ENCODE measurements around the gene MMRN2.
"Not testable (repeated sequence)": the region's sequence is repeated elsewhere in the genome, so short reads cannot be mapped to it uniquely, and the experiment has no call there.

The MMRN2 gene

DNA sequence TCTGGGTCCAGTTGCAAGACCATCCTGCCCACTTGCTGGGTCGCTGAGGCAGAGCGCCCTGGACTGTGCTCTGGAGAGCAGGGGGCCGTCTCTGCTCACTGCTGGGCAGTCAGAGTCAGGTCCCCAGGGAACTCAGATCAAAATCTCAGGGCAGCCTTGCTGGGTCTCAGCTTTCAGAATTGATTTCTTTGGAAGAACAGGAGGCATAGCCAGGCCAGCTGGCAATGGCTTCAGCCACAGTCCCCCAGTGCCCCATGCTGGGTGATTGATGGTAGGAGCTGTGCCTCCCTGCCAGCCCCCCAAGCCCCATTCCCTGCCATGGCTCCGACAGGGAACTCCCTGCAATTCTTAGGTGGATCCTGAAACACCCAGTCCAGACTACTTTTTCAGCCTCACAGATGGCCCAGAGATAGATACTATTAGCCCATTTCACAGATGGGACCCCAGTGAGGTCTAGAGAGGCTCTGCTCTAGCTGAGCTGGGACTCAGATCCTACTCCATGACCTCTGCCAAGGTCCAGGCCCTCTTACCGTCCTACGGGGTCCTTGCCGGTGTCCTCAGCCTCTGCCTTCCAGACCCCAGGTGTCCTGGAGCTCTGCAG lies 467 bp downstream of the MMRN2 start:
- no peak for DNase-seq (ENCODE audit: low read depth, low spot score)

DNA sequence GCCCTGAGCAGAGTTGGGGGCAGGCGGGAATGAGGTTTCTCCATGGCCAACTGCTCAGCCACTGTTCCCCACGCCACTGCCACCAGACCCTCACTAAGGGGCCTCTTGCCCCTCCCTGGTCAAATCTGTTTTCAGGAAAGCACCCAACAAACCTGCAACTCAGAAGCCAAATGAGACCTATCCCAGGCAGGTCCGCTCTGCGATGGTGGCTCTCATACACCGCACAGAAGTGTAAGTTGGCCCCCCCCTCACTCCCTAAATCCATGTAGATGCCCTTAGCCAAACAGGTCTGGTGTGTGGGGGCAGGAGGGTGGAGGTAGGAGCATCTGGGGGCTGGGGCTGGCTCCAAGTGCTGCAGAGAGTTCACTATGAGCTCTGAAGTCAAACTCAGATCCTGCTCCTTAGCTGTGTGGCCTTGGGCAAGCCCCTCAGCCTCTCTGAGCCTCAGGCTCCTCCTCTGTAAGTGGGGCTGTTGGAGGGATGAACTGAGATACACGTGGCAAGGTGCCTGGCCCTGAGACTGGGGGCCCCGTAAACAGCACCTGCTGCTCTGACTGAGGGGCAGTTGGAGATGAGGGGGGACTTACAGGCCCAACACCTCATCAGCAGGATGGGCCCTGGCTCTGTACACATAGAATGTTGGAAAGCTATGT lies 1.1 kb downstream of the MMRN2 start:
- no peak for DNase-seq (ENCODE audit: low read depth, low spot score)

DNA sequence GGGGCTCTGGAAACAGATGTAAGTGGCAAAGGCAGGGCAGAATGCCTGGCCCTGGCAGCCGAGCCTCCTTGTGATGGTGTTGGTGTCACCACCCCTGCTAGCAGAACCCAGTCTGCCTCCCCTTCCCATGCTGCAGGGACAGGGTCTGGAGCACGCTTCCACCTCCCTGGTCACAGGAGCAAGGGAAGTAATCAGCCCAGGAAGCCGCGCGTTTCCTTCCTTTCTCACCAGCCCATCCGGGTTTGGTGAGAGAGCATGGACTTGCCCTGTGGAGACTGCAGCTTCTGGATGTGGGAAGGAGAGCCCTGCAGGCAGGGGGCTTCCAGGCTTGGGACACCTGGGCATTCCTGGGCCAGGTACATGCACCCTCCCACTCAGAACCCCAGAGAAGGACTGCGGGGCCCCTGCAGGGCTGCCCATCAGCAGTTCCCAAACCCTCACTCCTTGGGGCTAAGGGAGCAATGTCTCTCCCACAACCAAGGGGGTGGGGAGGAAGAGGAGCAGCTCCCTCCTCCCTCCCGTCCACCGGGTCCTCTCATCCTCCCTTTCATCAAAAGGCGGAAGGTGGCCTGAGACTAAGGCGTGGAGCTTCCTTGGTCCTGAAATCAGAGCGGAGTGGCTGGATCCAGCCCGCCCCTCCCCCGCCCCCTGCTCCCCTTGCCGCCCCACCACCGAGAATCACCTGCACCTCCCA lies 1.8 kb downstream of the MMRN2 start:
- no peak for DNase-seq (ENCODE audit: low read depth, low spot score)

DNA sequence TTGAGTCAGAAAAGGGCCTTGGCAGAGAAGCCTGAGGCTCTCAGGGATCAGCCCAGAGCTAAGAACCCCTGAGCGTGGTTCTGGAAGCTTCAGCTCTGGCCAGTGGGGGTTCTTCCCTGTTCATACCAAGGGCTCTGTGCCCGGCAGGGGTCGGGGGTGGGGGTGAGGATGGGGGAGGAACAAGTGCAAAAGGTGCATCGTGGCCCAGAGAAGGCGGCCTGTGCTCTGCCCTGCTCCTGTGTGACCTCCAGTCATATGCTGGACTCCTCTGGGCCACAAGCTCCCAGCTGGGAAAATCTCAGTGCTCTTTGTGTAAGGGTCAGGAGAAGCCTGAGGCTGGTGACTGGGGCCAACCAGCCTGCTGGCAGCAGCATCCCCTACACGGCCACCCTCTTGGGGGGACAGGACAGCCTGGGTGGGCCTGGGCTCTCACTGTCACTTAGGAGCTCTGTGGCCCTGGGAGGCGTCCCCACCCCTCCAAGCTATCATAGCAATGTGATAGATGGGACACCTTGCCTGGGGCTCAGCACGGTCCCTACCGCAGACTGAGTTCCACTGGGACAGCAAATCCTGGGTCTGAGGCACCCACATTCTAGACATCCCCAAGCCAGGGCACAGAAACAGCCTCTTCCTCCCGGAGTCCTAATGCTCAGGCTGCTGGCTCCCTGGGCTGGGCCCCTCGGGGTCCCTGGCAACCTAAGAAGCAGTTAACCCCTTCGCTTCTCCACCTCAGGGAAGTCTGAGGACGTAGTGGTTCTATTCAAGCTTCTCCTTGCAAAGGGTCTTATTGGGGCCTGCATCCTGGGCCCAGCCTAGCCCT lies 2.5 kb downstream of the MMRN2 start:
- DNase-seq (ENCODE audit: low read depth, low spot score), result no peak

DNA sequence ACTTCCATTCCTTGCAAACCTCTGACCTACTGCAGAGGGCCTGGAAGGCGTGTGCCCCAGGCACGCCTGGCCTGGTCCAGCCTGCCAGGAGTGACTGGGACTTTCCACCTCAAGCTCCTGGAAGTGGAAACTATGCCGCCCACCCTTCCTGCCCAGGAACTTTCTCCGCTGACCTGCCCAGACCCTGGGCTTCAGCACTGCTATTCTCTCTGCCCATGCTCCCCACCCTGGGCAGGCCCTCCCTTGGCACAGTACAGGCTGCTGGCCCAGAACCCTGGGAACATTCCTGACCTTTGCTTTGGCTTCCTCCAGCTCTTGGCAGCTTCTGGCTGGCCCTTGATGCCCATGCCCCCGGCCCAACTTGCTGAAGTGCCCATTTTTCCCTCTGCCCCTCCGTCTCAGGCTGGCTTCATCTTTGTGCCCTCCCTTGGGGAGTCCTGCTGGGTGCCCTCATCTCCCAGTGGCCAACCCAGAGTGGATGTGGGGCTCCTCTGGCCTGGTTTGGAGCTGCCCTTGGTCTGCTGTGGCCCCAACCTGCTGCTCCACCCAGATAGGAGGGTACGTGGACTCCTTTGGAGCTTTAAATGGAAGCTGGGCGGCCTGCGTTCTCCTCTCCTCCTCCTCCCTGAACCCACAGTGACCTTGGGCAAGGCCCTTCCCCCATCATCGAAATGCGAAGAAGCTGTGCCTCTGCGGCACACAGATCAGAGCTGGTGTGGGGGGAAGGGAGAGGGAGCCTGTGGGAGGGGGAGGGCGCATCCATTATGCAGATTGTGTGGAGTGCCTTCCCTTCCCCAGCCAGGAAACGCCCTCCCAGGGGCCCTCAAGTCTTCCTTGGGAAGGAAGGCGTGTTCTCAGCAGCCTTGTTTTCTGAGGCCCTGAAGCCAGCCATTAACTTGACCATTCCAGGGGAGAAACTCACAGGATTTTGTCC lies 3.4 kb downstream of the MMRN2 start:
- DNase-seq (ENCODE audit: low read depth, low spot score), result no peak

DNA sequence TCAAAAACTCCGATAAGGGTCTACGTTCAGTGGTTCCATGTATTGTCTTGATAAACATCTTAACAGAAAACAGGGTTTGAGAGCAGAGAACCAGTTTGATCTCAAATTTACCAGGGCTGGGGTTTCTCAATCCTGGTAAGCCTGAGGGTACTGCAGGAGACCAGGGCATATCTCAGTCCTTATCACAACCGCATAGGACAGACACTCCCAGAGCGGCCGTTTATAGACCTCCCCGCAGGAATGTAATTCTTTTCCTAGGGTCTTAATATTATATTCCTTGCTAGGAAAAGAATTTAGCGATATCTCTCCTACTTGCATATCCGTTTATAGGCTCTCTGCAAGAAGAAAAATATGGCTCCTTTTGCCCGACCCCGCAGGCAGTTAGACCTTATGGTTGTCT lies 4.7 kb downstream of the MMRN2 start:
- not testable (repeated sequence) for DNase-seq (ENCODE audit: low read depth, low spot score)

DNA sequence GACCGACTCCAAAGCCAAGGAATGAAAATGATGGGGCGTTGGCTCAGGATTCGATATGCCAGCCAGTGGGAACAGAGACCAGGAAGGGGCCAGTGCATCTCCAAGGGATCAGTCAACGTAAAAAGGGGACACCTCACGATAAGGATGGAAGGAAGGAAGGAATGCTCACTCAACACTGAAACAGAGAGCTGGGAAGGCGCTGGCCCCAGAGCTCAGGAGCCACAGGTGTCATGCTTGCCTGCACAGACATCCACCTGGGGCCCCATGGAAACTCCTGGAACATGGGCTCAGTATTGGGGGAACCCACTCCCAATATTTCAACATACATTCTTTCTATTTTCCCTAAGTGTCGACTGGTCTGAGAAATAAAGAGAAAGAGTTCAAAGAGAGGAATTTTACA lies 5.3 kb downstream of the MMRN2 start:
- no peak for DNase-seq (ENCODE audit: low read depth, low spot score)

DNA sequence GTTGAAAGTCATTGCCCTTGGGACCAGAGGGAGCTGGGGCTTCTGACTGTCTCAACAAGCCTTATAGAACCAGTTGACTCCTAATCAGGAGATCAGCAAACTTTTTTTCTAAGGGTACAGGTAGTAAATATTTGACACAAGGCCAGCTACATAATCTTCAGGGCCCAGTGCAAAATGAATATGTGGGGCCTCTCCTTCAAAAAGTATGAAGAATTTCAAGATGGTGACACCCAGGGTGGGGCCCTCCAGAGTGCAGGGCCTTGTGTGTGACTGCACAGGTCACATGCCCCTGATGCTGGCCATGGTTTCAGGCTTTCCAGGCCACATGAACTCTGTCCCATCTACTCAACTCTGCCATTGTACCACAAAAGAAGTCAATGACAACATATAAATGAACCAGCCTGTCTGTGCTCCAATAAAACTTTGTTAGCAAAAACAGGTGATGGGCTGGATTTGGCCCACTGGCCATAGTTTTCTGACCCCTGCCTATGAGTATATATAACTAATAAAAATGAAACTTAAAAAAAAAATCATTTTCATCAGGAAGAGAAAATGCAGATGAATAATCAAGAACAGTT lies 6.1 kb downstream of the MMRN2 start:
- no peak for DNase-seq (ENCODE audit: low read depth, low spot score)

DNA sequence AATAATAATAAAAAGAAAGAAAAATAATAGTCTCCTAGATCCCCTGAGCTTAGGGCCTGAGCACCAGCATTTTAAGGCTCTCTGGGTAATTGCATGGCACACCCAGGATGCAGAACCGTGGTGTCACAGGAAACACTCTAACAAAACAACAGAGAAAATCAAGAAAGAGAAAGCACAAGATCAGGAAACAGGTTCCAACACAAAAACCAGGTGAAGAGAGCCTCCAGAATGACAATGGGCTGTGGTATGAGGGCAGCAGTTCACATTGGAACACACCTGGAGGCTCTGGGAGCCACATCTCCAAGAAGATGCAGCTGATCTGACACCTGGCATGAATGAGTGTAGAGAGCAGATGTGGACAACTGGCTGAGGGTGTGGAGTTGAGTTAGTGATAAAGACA lies 7.1 kb downstream of the MMRN2 start:
- DNase-seq (ENCODE audit: low read depth, low spot score), result no peak

DNA sequence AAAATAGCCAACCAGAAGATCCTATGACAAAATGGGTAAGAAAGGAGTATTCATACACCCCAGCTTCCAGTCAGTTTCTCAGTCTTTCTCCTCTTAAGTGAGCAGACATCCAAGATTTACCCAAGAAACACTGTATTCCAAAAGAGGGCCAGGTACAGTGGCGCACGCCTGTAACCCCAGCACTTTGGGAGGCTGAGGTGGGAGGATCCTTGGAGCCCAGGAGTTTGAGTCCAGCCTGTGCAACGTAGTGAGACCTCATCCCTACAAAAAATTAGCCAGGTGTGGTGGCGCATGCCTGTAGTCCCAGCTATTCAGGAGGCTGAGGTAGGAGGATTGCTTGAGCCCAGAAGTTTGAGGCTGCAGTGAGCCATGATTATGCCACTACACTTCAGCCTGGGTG lies 9.6 kb downstream of the MMRN2 start:
- not testable (repeated sequence) for DNase-seq (ENCODE audit: low read depth, low spot score)

DNA sequence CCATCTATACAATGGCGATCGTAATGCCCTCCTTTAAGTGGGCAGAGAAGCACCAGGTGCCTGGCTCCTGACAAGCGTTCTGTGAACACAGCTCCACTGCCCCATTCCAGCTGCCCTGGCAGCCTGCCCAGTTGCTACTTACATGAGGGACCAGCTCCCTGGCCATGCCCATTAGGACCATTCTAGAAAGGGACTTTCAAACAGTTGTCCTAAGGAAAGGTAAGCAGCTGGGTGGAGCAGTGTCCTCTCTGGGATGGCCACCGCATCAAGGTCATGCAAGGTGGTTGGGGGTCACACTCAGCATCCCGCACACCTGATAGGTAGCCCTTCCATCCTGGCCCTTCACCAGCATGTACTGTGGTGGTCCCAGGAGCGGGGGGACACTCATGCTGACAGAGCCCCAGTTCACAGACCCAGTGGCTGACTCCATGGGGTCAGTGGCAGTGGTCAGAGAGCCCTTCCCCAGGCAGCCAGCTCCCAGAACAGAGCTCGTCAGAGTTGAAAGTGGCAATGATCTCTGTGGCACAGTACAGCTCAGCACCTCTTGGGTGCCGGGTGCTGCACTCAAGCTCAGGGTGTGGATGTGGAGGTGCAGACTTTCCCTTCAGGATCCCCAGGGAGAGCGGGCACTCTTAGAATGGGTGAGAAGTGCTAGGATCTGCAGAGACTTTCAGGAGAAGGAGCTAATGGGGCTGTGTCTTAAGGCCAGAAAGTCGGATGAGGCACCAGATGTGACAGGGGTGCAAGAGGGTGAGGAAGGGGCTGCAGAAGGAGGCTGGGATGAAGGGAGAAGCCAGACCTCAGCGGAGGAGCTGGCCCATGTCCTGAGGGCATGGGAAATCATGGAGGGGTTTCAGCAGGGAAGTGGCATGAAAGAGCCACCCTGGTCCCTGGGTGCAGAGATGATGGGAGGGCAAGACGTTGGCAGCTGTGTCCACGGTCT lies 10.9 kb downstream of the MMRN2 start:
- no peak for DNase-seq (ENCODE audit: low read depth, low spot score)

DNA sequence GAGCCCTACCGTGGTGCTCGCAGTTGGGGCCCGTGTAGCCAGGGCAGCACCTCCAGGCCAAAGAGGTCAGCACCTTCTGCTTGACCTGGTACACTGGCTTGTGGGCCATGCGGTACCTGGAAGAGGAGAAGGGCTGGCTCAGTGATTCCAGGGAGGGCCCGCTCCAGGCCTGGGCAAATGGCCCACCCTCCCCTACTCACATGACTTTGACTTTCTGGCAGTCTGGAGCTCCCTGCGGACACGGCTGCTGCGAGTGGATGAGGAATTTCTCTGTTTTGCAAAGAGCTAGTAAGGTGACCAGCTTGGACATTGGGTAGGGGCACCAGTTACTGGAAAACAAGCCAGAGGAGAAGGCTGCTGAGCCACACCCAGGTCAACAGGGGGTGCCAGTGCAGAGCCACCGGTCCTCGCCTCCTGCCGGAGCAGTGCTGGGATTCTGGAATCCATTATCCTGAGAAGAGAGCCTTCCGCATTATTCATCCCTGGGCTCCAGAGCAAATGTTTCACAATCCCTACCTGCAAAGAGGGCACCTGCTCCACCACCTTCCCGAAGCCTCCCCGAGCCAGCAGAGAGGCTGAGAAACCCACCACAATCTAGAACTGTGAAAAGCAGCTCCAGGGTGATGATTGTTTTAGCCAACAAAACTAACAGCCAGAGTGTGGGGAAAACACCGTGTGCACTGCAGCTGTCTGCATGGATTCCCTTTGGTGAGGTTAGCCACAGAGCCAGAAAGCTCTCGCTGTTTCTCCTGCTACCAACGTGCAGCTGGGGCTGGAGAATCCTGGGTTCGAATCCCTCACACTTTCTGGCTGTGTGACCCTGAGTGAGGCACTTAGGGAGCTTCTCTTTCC lies 11.8 kb downstream of the MMRN2 start:
- DNase-seq (ENCODE audit: low read depth, low spot score), result no peak

DNA sequence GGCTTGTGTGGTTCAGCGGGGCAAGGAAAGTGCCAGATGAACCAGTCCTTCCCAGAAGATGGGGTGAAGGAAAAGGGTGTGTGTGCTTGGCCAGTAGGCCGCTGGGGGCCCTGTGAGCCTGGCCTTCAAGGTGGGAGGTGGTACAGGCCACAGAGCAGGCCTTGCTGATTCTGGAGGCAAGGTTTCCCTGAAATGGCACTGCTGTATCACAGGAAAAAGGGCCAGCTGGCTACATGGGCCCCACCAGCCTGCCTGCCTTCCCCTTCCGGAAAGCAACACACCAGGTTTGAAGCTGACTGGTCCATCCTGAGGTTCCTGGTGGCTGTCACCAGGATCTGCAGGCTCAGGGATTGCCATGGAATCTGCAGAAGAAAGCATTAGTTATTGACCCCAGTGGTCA lies 12.5 kb downstream of the MMRN2 start:
- no peak for DNase-seq (ENCODE audit: low read depth, low spot score)

DNA sequence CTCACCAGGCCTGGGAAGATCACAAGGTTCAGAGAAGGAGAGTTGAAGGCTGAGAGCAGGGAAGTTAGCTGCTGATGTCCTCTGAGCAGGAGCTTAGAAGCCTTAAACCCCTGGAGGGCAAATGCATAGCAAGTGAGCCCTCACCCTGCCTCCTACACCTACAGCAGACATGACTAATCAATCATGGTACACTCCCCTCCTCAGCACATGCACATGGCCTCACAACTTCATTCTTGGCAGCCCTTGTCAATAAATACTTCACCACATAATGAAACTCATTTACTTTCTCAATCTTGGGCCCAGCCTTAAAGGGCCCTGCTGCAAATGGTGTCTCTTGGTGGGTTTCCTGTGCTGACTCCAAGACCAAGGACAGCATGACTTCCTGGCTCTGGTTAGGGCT lies 12.9 kb downstream of the MMRN2 start:
- no peak for DNase-seq (ENCODE audit: low read depth, low spot score)

DNA sequence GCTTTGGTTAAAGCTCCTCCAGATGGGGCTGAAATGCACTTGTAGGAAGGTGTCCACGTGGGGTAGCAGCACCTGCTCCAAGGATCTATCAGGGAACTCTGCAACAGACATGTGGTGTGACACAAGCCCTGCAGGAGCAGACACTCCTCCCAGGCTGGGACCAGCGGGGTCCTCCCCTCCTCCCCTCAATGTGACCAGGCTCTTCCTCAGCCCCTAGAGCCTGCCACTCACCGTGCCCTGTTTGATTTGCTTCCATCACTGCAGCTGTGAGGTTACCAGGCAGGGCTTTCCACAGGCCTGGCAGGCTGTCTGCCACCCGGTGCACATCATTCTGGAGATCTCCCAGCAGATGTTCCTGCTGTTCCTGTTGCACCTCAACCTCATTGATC lies 13.4 kb downstream of the MMRN2 start:
- DNase-seq (ENCODE audit: low read depth, low spot score), result no peak

DNA sequence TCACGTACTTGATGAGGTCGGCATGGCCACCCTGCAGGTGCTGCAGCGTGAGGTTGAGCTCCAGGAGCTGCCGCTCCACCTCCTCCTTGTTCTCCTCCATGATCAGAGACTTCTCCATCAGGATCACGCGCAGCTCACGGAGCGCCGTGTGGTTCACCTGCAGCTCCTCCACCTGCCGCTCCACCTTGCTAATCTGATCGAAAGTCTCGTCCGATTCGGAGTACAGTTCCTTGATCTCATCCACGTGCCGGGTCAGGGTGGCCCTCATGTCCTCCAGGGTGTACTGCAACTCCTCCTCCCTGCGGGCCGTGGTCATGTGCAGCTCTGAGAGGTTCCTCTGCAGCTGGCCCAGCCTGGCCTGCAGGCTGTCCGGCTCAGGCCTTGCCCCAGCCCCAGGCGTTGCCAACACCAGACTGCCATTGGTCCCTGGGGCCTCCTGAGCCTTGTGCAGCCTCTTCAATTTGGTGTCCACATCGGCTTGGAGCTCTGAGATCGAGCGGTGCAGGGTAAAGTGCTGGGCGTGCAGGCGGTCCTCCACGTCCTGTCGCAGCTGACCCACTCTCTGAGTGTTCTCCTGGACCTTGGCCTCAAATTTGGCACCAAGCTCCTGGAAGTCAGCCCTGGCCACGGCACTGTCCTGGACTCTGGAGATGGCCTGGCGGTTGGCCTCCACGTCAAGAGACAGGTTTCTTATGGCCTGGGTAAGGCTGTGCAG lies 13.9 kb downstream of the MMRN2 start:
- no peak for DNase-seq (ENCODE audit: low read depth, low spot score)

DNA sequence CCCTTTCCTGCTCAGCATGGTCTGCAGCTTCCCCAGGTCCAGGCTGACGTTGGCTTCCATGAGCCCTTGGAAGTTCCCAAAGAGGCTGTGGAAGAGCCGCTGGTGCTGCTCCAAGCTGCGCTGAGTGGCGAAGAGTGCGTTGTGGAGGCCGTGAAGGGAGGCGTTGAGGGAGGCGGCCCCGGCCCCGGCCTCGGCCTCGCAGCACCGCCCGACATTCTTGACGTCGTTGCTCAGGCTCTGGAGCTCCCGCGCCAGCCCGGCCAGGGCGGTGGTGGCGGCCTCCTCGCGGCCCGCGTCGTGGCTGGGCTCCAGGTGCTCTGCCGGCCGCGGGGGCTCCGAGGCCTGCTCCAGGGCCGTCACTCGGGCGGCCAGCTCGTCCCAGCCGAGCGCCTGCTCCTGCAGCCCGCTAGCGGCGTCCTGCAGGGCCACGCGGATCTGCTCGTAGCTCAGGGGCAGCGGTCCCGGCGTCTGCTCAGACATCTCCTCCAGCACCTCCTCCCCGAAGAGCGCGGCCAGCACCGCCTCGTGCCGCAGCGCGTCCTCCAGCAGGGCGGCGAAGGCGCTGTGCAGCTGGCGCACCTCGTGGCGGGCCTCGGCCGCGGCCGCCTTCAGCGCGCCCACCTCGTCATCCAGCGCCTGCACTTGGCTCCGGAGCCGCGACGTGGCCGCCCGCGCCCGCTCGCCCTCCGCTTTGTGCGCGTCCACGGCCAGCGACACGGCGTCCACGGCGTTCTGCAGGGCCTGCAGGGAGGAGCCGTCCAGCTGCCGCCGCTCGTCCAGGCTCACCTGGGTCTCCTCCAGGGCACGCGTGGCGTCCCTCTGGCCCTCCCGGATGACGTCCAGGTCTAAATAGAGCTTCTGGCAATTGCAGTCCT lies 14.7 kb downstream of the MMRN2 start:
- no peak for DNase-seq (ENCODE audit: low read depth, low spot score)

Measured in activated CD4-positive, CD25-positive, alpha-beta regulatory T cell treated with anti-CD3 and anti-CD28 coated beads, Interleukin-2, amount 50 U/mL, for 16 hours (primary cell).